Heart left ventricle (tissue), 16 donors: Measurements from ENCODE around the gene CNKSR3. TPM values are rescaled to one million over a fixed set of nuclear protein-coding genes. Genes with fewer than 3 reads are reported as not detected.

Source experiments
- ATAC-seq, 4 donors: fragments of 200-7000 bp; cut with Tn5 transposase; one replicate each; pipeline ENCODE4 v1.9.1; 2020 to 2022; ENCODE audit warnings: moderate library complexity in 4 of 4, mild to moderate bottlenecking in 3 of 4, moderate number of reproducible peaks in 1 of 4
- DNase-seq, 5 donors: peaks; one replicate each; pipeline ENCODE4 v3.0.0-alpha.2; 2020
- H3K27ac ChIP-seq, 12 donors: fragments of 200-600 bp; sonication (generic) in 4 of 12; one replicate each; pipeline versions ENCODE4 v1.5.0 to v1.8.0; 2016 to 2022; ENCODE audit warnings: mild to moderate bottlenecking in 2 of 12
- H3K27me3 ChIP-seq, 9 donors: fragments of 200-600 bp; sonication (generic) in 2 of 9; one replicate each; pipeline versions ENCODE4 v1.5.1 to v1.8.0; 2016 to 2022; ENCODE audit warnings: mild to moderate bottlenecking in 3 of 9
- H3K36me3 ChIP-seq, 9 donors: fragments of 200-600 bp; sonication (generic) in 2 of 9; one replicate each; pipeline versions ENCODE4 v1.5.0 to v1.8.0; 2018 to 2022; ENCODE audit warnings: mild to moderate bottlenecking in 2 of 9
- H3K4me1 ChIP-seq, 12 donors: fragments of 200-600 bp; sonication (generic) in 4 of 12; one replicate each; pipeline versions ENCODE4 v1.5.0 to v1.8.0; 2016 to 2022; ENCODE audit warnings: mild to moderate bottlenecking in 3 of 12
- H3K4me3 ChIP-seq, 12 donors: fragments of 200-600 bp; sonication (generic) in 4 of 12; one replicate each; pipeline versions ENCODE4 v1.5.0 to v1.8.0; 2017 to 2022; ENCODE audit warnings: mild to moderate bottlenecking in 9 of 12, moderate library complexity in 4 of 12
- H3K9me3 ChIP-seq, 12 donors: fragments of 200-600 bp; sonication (generic) in 4 of 12; one replicate each; pipeline versions ENCODE4 v1.5.0 to v1.8.0; 2016 to 2022; ENCODE audit warnings: mild to moderate bottlenecking in 1 of 12
- POLR2A ChIP-seq, 2 donors: fragments of 450-650 bp; IDR thresholded peaks; one replicate each; pipeline ENCODE4 v1.6.1; 2017; ENCODE audit warnings: antibody characterized with exemption in 2 of 2, mild to moderate bottlenecking in 2 of 2, moderate library complexity in 2 of 2
- WGBS, 4 donors: extraction: QIAGEN DNeasy Blood & Tissue Kit in 2 of 4; methylation state at CpG; one replicate each; pipeline versions ENCODE4 v1.1.5 to v1.1.7; 2013 to 2018; 5-methylcytosine and 5-hydroxymethylcytosine counted together
- intact Hi-C, 10 donors: fragments of 100-400 bp; cut with DNase I; formaldehyde crosslinking; loops; one replicate each; pipeline versions ENCODE4 v1.11.1 to v1.14.2; 2022
- polyA plus RNA-seq, 2 donors: library from polyadenylated mRNA; stranded (reverse); fragments of 200-250 nt; gene quantifications; one replicate each; pipeline ENCODE4 v1.2.3, GENCODE V29; 2013
- total RNA-seq, 9 donors: library from RNA; depleted of rRNA in 2 of 9; stranded (reverse); fragments of >200 nt in 2 of 9; fragmentation: NEBNext Ultra II Directional in 3 of 9; extraction: Animal tissue kit (Norgen Biotek cat#: 25700) in 3 of 9; gene quantifications; one replicate each; pipeline versions ENCODE4 v1.1.0 to v1.2.4, GENCODE V29; 2016 to 2023
- TF ChIP-seq, protein P1 (sequence below), 12 donors: fragments of 200-600 bp; sonication (generic) in 4 of 12; IDR thresholded peaks; one replicate each; pipeline versions ENCODE4 v1.5.0 to v1.8.0; 2018 to 2022; ENCODE audit warnings: antibody characterized with exemption in 12 of 12, mild to moderate bottlenecking in 5 of 12
- donor health status: ischemic (EF 13 %, LVEDD 7.1; RV severe dilation, severe dysfunction).
- donor health status: healthy with polysubstance abuse.
- donor health status: DM: no; HTN: yes; CAD: no.
- donor health status: DM: no; HTN: no; CAD: no.
- donor health status: ischemic (EF 25% LVEDD 6.9; RV normal size, moderate dysfunction).
- donor health status: ischemic (EF 25% LVEDD 5.7; RV mildly dilated, moderate dysfunction).
- donor health status: healthy.
- donor health status: DM: yes; HTN: yes; CAD: no.
- donor health status: ischemic (EF 35%, LVEDD 5.7; RV mildly dilated, moderate dysfunction).
- donor health status: nonischemic (EF 11% LVEDD 7.7; RV severe dilation, severe dysfunction).
- donor health status: DM: yes; HTN: yes; CAD: no.
- donor health status: PGD.
- donor health status: ischemic (EF 29% LVEDD 5.4; RV normal size, mild dysfunction).
- donor health status: nonischemic (EF 23%, LVEDD 6.1; RV moderate dilation, normal function).

The CNKSR3 gene
- total and polyA plus RNA-seq, 11 donors: 5.9 to 30.7 (median 17.7) TPM

DNA sequence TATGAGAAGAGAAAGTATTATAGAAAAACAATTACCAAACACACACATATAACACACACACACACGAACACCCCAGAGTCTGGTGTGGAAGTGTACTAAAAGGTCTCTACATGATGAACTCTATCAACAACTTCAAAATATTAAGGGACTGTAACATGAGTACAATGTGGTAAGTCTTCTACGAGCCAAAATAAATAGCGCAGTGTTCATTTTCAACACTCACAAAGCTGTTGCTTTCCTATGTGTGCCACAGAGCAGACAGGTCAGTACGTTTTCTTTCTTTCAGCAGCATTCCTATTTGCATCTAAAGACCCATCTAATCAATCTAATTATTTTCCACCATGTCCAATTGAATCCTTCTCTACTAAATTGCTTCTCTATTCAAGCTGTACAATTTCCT is 12.1 kb upstream of the CNKSR3 start:
- Histone ChIP-seq H3K4me3 (no peak overlapping the region), H3K27me3 (no peaks in the 10 kb centered on the region), H3K36me3 (no peaks in the 10 kb centered on the region), H3K27ac (no peak overlapping the region), H3K9me3 (peaks cover 0 to 4% (median 0%) of the 10 kb centered on the region in 12 donors), H3K4me1 (no peaks in the 10 kb centered on the region)
- DNase-seq (no peak), ATAC-seq (no peak)
- 84 to 90% (median 84%) methylated on average over 4 of the region's 4 CpGs for WGBS, 4 donors
- TF ChIP-seq POLR2A (IDR thresholded peaks at IDR 0.05): no peak
- TF ChIP-seq, protein P1, sequence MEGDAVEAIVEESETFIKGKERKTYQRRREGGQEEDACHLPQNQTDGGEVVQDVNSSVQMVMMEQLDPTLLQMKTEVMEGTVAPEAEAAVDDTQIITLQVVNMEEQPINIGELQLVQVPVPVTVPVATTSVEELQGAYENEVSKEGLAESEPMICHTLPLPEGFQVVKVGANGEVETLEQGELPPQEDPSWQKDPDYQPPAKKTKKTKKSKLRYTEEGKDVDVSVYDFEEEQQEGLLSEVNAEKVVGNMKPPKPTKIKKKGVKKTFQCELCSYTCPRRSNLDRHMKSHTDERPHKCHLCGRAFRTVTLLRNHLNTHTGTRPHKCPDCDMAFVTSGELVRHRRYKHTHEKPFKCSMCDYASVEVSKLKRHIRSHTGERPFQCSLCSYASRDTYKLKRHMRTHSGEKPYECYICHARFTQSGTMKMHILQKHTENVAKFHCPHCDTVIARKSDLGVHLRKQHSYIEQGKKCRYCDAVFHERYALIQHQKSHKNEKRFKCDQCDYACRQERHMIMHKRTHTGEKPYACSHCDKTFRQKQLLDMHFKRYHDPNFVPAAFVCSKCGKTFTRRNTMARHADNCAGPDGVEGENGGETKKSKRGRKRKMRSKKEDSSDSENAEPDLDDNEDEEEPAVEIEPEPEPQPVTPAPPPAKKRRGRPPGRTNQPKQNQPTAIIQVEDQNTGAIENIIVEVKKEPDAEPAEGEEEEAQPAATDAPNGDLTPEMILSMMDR (IDR thresholded peaks at IDR 0.05): no peak
- intact Hi-C loops: no loop called here

DNA sequence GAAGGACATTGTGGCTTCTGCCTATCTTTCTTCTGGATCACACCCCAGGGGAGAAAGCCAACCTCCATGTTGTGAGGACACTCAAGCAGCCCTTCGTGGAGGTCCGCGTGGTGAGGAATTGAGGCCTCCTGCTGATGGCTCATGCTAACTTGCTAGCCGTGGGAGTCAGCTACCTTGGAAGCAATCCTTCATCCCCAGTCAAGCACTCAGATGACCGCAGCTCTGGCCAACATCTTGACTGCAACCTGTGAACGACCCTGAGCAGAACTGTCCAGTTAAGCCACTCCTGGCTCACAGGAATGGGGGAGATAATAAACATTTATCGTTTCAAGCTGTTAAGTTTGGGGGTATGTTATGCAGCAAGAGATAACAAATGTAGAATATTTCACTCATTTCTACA is 10.9 kb upstream of the CNKSR3 start:
- no peak for TF ChIP-seq POLR2A (IDR thresholded peaks at IDR 0.05)
- TF ChIP-seq, protein P1 (IDR thresholded peaks at IDR 0.05): no peak
- intact Hi-C loops: no loop called here
- no peak for ATAC-seq
- Histone ChIP-seq H3K36me3 (no peaks in the 10 kb centered on the region), H3K9me3 (peaks cover 0 to 4% (median 0%) of the 10 kb centered on the region in 12 donors), H3K27ac (no peak overlapping the region), H3K4me1 (peaks cover 0 to 4% (median 1%) of the 10 kb centered on the region in 12 donors), H3K27me3 (no peaks in the 10 kb centered on the region), H3K4me3 (no peak overlapping the region)
- DNase-seq: no peak
- 90 to 92% (median 91%) methylated on average over 7 of the region's 7 CpGs for WGBS, 4 donors

DNA sequence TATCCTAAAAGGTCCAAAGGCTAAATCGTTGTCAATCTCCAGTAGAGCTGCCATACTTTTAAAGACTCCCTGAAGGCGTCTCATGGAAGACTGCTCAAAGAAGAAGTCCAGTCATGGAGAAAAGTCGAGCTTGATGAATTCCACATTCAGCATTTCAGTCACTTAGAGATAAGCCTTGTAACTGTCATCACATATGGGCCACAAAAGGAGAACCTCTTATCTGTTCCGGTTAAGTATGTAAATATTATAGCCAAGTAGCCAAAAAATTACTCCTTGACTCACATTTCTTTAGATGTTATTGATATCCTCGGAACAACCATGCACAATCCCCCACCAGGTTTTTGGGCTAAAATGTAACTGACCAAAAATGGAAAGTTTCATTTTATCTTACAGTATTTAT is 9.8 kb upstream of the CNKSR3 start:
- DNase-seq: no peak
- TF ChIP-seq, protein P1 (IDR thresholded peaks at IDR 0.05): no peak
- no peak for TF ChIP-seq POLR2A (IDR thresholded peaks at IDR 0.05)
- H3K27ac ChIP-seq: no peak overlapping the region
- H3K4me1 ChIP-seq: peaks cover 0 to 10% (median 4%) of the 10 kb centered on the region in 12 donors
- ATAC-seq: no peak
- H3K27me3 ChIP-seq: no peaks in the 10 kb centered on the region
- H3K4me3 ChIP-seq: no peak overlapping the region
- WGBS, 4 donors: 32 to 44% (median 38%) methylated on average over 5 of the region's 5 CpGs
- H3K9me3 ChIP-seq: peaks cover 0 to 4% (median 0%) of the 10 kb centered on the region in 12 donors
- intact Hi-C loops: no loop called here
- H3K36me3 ChIP-seq: no peaks in the 10 kb centered on the region

DNA sequence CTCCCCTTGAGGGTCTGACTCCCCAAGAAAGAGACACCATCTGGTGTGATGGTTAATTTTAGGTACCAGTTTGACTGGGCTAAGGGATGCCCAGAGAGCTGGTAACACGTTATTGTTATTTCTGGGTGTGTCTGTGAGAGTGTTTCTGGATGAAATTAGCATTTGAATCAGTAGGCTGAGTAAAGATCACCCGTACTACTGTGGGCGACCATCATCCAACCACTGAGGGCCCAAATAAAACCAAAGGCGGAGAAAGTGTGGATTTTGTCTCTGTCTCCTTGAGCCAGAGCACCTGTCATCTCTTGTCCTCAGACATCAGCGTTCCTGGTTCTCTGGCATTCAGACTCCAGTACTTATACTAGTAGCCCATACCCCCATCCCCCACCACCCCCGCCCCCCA is 7.9 kb upstream of the CNKSR3 start:
- DNase-seq: no peak
- WGBS, 4 donors: 83 to 85% (median 84%) methylated on average over 6 of the region's 6 CpGs
- TF ChIP-seq, protein P1 (IDR thresholded peaks at IDR 0.05): no peak
- TF ChIP-seq POLR2A (IDR thresholded peaks at IDR 0.05): no peak
- Histone ChIP-seq H3K4me3 (no peak overlapping the region), H3K9me3 (peaks cover 0 to 4% (median 0%) of the 10 kb centered on the region in 12 donors), H3K27me3 (no peaks in the 10 kb centered on the region), H3K36me3 (no peaks in the 10 kb centered on the region), H3K4me1 (peaks cover 0 to 17% (median 4%) of the 10 kb centered on the region in 12 donors), H3K27ac (no peak overlapping the region)
- intact Hi-C loops: loop anchor here in 3 of 10 donors (10.0 kb wide), 4 partner anchors 76 to 364 kb away; partner anchors contain the start of gene SCAF8 (in 1 of the 3)
- ATAC-seq: no peak
